ENCODE results near the gene TRIM17.

Gene TRIM17

DNA sequence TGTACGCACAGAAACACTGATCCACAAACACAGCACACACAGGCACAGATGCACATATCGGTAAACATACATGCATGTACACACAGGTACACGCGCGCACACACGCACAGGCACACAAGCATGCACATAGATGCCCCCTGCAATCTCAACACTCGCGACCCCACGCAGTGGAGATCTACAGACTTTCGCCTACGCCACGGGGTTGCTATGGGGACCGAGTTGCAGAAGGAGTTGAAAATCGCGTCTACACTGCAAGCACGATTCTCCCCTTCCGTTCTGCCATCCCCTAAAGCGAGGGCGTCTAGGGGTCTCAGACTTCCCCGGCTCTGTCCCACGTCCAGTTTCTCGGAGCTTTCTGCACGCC is 826 bp downstream of the TRIM17 start:
- DNase-seq: no peak

DNA sequence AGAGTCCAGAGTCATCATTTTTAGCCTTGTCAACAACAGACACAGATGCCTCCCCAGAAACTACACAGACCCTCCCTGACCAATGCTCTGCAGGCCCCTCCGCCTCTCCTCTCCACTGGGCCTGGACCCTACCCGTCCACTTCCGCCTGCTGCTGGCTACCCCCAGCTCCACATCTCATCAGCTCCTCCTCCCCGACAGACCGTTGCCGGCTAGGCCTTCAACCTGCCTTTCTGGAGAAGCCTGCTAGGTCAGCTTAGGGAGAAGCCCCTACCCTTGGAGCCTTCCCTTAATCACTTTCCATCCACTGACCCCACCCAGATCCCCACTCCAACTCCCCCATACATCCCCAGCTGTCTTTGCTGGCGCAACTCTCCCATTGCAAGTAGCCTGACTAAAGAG is 1.4 kb downstream of the TRIM17 start:
- DNase-seq: no peak

DNA sequence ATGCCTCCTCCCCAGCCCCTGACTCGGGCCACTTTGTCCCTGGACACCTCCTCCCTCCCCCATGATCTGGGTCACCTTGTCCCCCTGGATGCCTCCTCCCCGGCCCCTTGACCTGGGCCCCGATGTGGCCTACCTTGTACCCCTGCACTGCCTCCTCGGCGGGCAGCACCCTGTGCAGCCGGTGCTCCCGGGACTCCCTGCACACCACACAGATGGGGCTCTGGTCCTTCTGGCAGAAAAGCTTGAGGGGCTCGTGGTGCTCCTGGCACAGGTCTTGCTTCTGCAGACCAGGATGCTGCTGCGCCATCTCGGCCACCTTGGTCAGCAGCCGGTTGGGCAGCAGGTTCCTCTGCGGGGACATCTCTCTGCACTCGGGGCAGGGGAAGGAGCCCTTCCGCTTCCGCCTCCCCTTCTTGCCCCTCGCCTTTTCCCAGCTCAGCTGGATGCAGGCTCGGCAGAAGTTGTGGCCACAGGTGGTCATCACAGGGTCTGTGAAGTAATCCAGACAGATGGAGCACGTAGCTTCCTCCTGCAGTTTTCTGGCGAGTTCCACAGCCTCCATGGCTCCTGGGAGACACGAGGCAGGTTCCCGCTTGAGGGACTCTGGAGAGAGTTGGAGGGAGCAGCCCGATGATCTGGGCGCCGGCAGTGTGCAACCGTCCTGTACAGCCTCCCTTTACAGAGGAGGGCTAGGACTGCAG is 2.0 kb downstream of the TRIM17 start:
- DNase-seq: no peak

DNA sequence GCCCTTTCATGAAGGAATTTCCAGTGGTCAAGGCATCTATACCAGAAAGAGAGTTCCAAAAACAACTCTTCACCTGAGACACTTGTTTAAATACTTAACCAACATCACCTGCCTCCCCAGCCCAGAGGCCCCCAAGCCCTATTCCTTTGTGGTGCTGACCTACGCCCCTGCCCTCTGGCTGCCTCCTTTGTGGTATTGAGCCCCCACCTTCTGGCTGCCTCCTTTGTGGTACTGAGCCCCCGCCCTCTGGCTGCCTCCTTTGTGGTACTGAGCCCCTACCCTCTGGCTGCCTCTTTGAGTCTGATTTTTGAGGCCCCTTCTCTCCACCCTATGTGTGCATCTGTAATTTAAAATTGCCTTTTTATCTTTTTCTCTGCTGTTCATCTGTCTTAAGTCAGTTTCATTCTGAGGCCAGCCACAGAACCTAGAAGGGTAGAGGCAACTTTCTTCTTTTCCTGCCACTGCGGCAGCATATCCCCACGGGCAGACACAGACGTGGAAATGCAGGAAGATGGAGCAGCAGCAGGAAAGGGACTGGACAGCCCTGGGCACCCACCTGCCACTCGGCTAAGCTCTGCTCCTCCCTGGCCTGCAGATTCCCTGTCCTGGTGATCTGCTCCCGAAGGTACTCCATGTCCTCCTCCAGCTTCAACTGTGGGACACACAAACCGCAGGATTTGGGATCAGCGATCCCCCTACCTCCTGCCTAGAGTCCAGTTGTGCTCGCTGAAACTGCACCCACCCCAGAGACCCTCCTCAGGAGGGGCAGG is 3.2 kb downstream of the TRIM17 start:
- DNase-seq: no peak

DNA sequence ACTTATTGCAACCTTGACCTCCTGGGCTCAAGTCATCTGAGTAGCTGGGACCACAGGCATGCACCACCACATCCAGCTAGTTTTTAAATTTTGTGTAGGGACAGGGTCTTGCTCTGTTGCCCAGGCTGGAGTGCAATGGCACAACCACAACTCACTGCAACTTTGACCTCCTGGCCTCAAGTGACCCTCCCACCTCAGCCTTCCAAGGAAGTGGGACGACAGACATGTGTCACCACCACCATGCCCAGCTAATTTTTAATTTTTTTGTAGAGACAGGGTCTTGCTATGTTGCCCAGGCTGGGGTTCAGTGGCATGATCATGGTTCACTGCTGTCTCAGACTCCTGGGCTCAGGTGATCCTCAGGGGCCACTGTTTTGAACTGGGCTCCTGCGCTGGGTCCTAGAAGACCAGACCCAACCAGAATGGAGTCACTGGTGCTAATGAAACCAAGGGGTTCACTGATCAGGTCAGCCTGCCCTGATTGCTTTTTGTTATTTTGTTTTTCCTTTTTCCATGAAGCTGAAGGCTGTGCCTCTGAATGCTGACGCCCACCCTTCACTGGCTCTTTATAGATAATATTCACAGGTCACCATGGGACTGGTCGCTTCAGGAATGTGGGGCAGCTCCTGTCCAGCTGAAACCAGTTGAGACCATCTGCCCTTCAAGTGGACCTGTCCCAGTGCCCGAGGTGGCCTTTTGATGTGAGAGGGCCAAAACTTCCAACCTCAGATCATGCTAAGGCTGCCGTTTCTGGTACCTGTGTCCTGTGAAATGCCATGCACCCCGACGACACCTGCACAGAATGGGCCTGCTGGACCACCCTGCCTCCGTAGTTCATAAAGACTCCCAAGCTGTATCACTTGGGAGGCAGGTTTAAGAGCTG is 4.9 kb downstream of the TRIM17 start:
- no peak for DNase-seq

DNA sequence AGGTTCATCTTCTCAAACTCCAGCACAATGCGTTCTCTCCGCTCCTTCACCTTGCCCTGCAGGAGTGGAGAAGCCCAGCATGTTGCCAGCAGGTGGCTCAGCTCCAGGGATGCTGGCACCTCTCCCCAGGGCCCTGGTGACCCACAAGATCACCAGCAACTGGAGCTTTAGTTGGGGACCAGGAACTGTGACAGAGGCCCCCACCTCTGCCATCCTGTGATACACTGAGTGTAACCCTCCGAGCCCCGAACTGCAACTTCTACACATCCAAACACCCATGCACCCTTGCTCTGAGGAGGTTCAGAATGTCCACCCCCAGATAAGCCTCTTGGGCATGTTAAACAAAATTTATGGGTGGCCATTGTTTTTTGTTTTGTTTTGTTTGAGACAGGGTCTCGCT is 5.5 kb downstream of the TRIM17 start:
- DNase-seq: no peak

DNA sequence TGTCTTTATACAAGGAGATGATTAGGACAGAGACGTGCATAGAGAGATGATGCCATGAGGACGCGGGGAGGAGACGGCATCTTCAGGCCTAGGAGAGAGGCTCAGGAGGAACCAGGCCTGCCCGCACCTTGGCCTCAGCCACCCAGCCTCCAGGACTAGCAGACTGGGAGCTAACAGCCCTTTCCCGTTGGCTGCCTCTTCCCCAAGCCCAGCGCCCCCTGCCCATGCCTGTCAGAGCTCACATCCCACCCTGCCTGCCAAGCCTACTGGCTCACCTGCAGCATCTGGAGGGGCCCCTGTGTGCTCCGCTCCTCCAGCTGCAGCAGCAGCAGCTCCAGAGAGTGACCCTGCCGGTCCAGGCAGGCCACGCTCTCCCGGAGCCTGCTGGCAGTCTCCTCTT is 6.0 kb downstream of the TRIM17 start:
- no peak for DNase-seq

DNA sequence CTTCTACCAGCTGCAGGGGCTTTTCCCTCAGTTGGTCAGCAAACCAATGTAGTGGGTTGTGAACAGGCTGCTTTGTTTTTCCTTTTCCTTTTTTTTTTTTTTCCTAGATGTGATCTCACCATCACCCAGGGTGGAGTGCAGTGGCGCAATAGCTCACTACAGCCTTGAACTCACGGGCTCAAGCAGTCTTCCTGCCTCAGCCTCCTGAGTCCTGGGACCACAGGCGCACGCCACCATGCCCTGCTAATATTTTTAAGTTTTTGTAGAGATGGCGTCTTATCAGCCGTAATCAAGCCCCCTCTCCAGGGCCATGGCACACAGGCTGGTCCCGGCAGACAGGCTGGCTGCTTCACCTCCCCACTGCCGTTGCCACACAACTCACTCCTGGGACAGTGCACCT is 6.6 kb downstream of the TRIM17 start:
- DNase-seq: no peak

DNA sequence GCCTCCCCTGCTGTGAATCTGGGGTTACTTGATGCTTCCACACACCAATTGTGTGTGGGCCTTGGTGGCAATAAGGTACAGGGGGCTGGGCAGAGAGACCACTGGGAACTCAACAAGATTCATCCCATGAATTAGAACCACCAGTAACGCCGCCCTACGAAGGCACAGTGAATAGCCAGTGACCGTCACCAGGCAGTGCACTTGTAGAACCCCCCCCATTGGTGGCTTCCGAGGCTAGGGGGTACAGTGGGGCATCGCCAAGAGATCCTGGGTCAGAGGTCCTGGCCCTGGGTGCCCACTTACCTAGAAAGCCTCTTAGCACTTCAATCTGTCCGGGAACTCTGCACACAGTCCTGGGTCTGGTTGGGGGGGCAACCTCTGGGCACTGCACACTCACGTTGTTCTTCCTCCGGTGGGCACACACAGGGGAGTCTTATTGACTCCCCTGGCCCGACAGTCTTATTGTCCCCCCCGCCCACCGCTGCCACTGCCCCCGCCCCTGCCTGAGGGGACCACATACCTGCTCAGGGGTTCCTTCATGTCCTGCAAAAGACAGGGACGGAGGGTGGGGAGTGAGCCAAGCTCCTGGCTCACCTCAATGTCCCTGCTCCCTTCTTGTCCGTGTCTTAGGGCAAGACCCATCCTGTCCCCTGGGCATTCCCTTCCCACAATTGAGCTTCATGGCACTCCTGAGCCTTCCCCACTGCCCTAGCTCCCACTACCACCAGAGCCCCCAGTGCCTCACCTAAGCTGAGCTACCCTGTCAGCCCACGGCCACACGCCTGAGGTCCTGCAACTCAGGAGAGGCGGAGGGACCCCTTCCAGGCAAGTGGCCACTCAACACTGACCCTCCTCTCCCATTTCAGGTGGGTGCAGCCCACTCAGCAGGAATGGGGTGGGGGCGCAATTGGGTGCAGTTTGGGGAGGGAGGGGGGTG is 7.5 kb downstream of the TRIM17 start:
- DNase-seq: no peak

DNA sequence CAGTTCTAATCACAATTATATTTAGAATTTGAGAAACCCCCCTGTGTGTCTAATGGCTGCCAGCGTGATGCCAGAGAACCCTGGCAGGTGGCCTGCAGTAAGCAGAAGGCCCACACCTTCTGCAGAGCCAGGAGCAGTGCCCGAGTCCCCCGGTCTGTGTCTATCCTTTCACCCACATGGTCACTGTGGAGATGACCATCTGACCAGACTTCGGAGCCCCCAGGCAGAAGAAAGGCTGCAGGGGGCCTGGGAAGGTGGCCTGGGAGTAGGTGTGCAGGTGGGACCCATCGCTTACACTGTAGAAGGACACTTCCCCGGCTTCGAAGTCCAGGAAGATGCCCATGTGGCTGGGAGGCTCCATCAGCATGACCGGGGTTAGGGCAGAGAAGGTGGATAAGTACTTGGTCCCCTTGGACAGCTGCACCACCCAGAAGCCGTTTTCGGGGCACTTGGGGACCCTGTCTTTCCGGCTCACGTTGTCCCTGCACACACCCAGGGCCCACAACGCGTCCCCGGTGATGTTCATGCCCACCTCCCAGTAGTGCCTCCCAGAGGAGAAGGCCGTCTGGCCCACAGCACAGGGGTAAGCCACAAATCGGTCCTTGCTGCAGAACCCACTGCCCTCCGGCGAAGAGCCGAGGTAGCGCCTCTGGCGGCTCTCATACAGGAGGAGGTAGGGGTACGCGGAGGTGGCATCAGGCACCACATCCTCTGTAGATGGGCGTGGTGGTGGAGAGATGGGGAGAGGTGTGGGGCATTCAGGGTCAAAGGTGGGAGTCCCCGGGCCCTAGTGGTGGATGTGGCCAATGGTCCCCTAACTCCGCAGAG is 8.4 kb downstream of the TRIM17 start:
- DNase-seq: no peak

DNA sequence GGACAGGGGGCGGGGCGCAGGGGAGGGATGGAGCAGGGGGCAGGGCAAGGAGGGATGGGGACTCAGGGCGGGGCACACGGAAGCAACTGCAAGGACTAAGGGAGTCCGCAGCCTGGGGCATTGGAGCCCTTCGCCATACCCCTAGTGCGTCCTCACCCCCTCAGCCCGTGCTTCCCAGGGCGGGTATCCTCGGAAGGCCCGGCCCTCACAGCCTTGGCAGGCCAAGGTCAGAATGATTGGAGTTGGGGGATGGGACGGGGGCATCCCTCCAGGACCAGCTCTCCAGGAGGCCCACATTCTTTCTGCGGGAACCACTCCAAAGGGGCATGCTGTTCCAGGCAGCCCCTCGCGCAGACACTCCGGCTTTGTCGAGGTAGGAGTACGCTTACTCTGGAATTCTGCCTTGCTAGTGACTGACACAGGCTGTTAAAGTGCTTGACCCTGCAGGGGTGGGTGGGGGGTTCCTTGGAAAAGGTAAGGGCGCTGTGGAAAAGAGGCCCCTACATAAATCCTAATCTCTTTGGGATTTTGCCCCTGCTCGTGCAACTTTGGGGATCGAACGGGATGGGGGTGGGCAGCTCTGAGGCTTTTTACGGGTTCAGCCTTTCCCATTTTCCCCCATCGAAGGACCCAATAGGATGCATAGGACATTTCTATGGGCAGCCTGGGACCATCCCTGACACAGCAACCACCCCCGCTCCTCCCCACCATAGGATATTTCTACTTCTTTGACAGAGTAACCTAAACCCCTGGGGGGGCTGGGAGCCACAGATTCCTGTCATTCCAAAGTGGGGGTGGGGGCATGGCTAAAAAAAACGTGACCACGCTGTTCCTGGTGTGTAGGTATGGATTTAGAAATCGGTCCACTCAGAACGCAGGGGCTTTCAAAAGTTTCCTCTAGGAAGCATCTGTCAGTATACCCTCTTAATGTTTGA is 9.3 kb downstream of the TRIM17 start:
- DNase-seq: no peak

DNA sequence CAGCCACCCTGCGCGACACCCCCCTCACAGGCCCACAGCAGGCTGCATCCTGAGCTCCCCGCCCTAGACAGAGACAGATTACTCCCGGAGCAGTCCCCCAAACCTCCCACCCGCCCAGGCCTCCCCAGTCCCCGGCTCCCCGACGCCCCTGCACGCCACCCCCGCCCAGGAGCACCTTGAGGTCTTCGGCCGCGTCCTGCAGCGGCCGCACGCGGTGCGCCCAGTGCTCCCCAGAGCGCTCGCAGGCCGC is 10.8 kb downstream of the TRIM17 start:
- DNase-seq: no peak

DNA sequence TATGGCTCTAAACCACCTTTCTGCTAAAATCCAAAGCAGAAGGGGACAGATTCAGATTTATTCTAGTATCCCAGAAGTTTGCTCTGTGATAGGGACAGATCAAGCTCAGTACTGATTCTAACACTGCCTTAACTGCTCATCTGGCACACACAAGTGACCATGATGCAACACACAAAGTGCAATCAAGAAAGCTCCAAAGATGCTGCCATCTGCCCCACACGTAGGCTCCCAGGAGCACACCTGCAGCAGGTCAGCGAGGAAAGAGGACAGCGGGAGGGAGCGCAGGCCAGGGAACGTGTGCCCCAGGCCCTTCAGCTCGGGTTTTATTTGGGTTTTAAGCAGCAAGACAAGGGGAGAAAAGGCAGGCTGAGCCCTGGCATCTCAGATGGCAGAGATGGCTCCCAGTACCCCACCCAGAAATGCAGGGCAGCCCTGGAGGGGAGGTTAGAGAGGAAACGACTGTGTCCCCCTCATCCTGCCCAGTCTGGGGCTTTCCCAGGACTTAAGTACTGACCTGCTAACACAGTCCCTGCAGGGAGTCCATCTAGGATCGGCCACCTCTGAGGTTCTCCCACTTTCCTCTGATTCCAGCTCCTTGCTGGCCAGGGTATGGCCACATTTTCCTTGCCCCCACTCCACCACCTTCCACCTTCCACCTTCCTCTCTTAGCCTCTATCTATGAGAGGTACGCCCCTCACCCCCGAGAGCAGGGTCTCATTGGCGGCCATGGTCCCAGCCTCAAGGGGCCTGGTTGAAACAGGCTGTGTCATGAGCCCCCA is 11.3 kb downstream of the TRIM17 start:
- no peak for DNase-seq

DNA sequence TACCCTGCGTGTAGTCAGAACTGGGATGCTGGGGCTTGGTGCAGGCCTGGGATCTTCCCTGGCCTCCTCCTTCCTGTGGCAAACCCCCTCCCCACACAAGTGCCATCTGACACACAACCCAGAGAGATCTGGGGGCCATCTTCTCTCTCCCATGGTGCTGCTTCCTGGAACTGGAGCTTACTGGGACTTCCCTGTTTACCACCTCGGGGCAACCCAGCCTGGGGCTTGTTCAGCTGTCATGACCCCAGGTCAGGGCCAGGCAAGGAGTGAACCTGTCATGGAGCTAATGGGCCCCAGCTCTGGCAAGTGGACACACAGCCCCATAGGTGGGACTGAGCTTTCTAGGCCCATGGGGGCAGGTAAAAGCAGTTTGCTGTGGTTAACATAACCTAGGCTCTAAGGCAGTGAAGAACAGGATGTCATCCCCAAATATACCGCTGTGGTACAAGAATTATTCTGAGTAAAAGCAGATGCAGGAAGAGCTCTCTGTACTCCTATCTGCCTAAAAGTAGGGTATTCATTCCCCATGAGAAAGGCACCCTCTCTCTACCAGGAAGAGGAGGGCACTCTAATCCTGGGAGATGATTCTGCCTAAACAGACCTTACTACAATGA is 12.4 kb downstream of the TRIM17 start:
- no peak for DNase-seq

DNA sequence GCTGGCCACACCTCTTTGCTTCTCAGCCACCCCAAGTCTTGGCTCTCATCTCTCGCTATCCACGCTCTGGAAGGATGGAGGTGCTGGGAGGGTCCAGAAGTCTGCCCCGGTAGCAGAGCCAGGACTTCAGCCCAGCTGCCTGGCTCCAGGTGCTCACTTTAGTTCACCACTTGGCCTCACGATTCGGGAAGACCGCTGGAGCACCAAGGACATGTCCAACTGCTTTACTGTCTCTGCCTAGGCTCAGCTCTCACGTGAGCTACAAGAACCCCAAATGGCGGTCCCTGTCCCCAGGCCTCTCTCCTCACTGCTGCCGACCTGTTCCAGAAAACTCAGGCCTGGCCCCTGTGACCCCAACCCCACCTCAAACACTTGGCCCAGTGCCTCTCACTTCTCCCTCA is 13.4 kb downstream of the TRIM17 start:
- DNase-seq: no peak

DNA sequence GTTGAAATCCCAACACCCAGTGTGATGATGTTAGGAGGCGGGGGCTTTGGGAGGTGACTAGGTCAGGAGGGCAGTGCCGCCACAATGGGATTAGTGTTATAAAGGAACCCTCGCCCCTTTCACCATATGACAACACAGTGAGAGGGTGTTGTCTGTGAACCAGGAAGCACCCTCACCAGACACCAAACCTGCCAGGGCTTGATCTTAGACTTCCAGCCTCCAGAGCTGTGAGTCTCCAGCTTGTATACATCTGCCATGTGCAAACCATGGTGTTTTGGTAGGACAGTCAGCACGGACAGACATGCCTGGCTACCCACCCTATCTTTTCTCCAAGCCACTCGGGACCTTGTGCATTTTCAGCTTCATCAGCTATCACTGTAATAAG is 14.0 kb downstream of the TRIM17 start:
- DNase-seq: no peak

DNA sequence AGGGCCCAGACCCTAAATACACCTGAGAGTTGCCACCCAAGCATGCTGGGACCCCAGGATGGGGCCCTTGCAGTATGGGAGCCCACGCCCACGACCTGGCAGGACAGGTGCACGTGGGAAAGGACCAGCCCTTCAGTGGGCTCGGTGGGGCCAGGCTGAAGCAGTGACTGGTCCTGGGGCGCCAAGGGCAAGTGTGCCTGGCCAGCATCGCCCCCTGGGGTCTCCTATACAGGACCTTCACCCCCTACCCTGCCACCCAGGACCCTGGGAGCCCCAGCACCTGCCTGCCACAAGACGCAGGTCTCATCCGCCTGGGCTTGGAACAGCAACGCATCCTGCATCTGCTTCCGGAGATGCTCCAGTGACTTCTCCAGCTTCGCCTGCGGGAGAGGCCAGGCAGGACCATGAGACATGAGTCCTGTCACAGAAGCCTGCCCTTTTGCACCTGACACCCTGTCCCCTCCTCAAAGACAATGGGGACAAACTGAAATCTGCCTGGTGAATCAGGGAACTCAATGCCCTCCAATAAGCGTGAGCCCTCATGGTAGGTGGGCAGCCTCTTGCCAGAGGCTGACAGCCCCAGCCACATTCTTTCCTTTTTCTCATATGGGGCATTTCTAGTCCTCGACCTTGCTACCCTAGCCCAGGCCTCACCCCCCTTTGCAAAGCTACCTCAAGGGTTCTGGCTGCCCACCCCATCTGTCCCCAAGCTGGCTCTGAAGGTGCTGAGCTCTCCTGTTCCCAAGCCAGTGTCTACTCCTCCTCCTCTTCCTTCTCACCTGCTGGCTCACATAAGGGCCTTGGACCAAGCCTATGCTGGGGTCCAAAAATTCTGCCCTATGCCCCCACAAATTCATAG is 14.7 kb downstream of the TRIM17 start:
- no peak for DNase-seq

DNA sequence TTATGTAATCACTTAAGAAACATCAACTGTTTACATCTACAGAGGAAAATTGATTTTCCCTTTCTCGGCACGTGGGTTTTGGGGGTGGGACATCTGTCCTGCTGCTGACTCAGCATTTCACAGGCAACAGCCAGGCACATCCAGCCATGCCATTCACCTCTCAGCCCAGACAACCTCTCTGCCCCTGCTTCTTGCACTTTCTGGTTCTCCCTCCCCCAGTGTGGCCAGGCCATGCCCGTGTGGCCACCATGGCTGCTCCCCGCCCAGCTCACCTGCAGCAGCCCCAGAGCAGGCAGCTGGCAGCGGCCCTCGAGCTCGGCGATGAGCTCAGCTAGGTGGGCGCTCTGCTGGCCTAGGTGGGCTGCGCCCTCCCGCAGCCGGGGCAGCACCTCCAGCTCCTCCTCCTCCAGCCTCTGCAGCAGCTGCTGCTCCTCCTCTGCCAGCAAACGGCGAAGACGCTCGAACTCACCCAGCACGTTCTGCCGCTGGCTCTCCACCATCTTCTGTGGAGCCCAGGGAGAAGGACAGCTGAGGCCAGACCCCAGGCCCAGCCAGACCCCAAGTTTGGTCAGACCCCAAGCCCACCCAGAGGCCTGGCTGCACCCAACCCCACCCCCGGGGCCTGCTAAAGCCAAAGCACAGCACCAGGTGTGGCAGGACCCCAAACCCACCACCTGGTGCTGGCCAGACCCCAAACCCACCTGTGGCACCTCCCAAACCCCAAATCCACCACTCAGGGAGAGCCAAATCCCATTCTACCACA is 15.8 kb downstream of the TRIM17 start:
- DNase-seq: no peak
